Right lobe of liver (tissue), 4 donors: ENCODE measurements around the gene RASGRF2.

Experiments used
- CTCF ChIP-seq, 4 donors: fragments of 200-600 bp in 3 of 4; fragments of 450-650 bp in 1 of 4; IDR thresholded peaks; one replicate each; pipeline versions ENCODE4 v1.5.1 to v1.8.0; 2016 to 2022; ENCODE audit warnings: antibody characterized with exemption in 4 of 4, mild to moderate bottlenecking in 2 of 4
- POLR2A ChIP-seq: fragments of 450-650 bp; IDR thresholded peaks from one replicate; pipeline ENCODE4 v1.6.1; 2017; ENCODE audit warnings: antibody characterized with exemption, mild to moderate bottlenecking
- donor health status: DM: no; HTN: no; CAD: no.
- donor health status: DM: no; HTN: no; CAD: no.
- donor health status: DM: no; HTN: yes; CAD: no.

GRCh38 chr5:81045389-81045807, 85.2 kb downstream of the RASGRF2 start:
- no peak for TF ChIP-seq CTCF (IDR thresholded peaks at IDR 0.05)
- no peak for TF ChIP-seq POLR2A
